GM23338 (cell line): ENCODE measurements around the gene IQGAP2. TPM values are rescaled to one million over a fixed set of nuclear protein-coding genes. Genes with fewer than 3 reads are reported as not detected.
"Not testable (repeated sequence)": the region's sequence is repeated elsewhere in the genome, so short reads cannot be mapped to it uniquely, and the experiment has no call there.

Source experiments
- ATAC-seq: fragments of 200-7000 bp; cut with Tn5 transposase; 3 replicates; pipeline ENCODE4 v1.9.1; 2020
- DNase-seq: peaks from one replicate; pipeline ENCODE4 v3.0.0-alpha.2; 2015; ENCODE audit warnings: low spot score
- H2AFZ ChIP-seq: fragments of 200-600 bp; sonication (generic); 2 replicates; pipeline ENCODE4 v1.8.0; 2016; ENCODE audit warnings: antibody characterized with exemption, mild to moderate bottlenecking, moderate library complexity
- H3F3A ChIP-seq: fragments of 200-600 bp; sonication (generic); replicated peaks from 2 replicates; pipeline ENCODE4 v1.8.0; 2017; ENCODE audit warnings: antibody characterized with exemption, mixed run types, low read depth
- H3K27ac ChIP-seq: fragments of 200-600 bp; sonication (generic); 2 replicates; pipeline ENCODE4 v1.6.1; 2016; ENCODE audit warnings: low read depth
- H3K27me3 ChIP-seq: fragments of 200-600 bp; sonication (generic); 2 replicates; pipeline ENCODE4 v1.8.0; 2016; ENCODE audit warnings: mild to moderate bottlenecking, mixed run types, moderate library complexity; ENCODE audit not compliant: insufficient read depth
- H3K36me3 ChIP-seq: fragments of 200-600 bp; sonication (generic); 2 replicates; pipeline ENCODE4 v1.8.0; 2016; ENCODE audit warnings: mild to moderate bottlenecking; ENCODE audit not compliant: insufficient read depth
- H3K4me1 ChIP-seq: fragments of 200-600 bp; sonication (generic); 2 replicates; pipeline ENCODE4 v1.8.0; 2016; ENCODE audit warnings: mild to moderate bottlenecking, moderate library complexity; ENCODE audit not compliant: insufficient read depth
- H3K4me2 ChIP-seq: fragments of 200-600 bp; sonication (generic); 2 replicates; pipeline ENCODE4 v1.7.1; 2017; ENCODE audit warnings: mixed run types
- H3K4me3 ChIP-seq: fragments of 200-600 bp; sonication (generic); 2 replicates; pipeline ENCODE4 v1.6.1; 2016; ENCODE audit warnings: mixed run types
- H3K79me2 ChIP-seq: fragments of 200-600 bp; sonication (generic); replicated peaks from 2 replicates; pipeline ENCODE4 v1.8.0; 2017; ENCODE audit warnings: mild to moderate bottlenecking; ENCODE audit not compliant: insufficient read depth
- H3K9me2 ChIP-seq: fragments of 200-600 bp; sonication (generic); 2 replicates; pipeline ENCODE4 v1.8.0; 2017; ENCODE audit not compliant: insufficient read depth
- H4K20me1 ChIP-seq: fragments of 200-600 bp; sonication (generic); replicated peaks from 2 replicates; pipeline ENCODE4 v1.8.0; 2017; ENCODE audit warnings: mild to moderate bottlenecking; ENCODE audit not compliant: insufficient read depth
- H3K27ac Mint-ChIP-seq: 2 replicates; pipeline ENCODE4 v1.8.0; 2020; ENCODE audit warnings: inconsistent platforms, mild to moderate bottlenecking, moderate library complexity, mixed read lengths
- H3K27me3 Mint-ChIP-seq: 3 replicates; pipeline ENCODE4 v1.8.0; 2022; ENCODE audit warnings: low read depth, mild to moderate bottlenecking, moderate library complexity, mixed read lengths, inconsistent platforms; ENCODE audit not compliant: insufficient read depth, poor library complexity
- H3K36me3 Mint-ChIP-seq: 3 replicates; pipeline ENCODE4 v1.8.0; 2021; ENCODE audit warnings: low read depth, mild to moderate bottlenecking, inconsistent platforms, moderate library complexity, mixed read lengths
- H3K4me1 Mint-ChIP-seq: 3 replicates; pipeline ENCODE4 v1.8.0; 2020; ENCODE audit warnings: mild to moderate bottlenecking, inconsistent platforms, mixed read lengths
- H3K4me3 Mint-ChIP-seq: 3 replicates; pipeline ENCODE4 v1.8.0; 2021; ENCODE audit warnings: moderate library complexity, mild to moderate bottlenecking, inconsistent platforms, mixed read lengths
- H3K9me3 Mint-ChIP-seq: 3 replicates; pipeline ENCODE4 v1.8.0; 2020; ENCODE audit warnings: moderate library complexity, mild to moderate bottlenecking, inconsistent platforms, mixed read lengths
- CTCF ChIP-seq, 2 experiments: fragments of 200-600 bp in 1 of 2; sonication (generic) in 1 of 2; conservative IDR thresholded peaks; 2 replicates each; pipeline versions ENCODE4 v1.5.1 to v1.6.1; 2016 to 2017; ENCODE audit warnings: antibody characterized with exemption in 2 of 2, low read depth in 2 of 2, mild to moderate bottlenecking in 2 of 2, moderate library complexity in 1 of 2
- ETS1 ChIP-seq: IDR thresholded peaks from 2 replicates; pipeline ENCODE4 v1.6.1; 2016; ENCODE audit warnings: antibody characterized with exemption
- JUNB ChIP-seq: IDR thresholded peaks from one replicate; pipeline ENCODE4 v1.6.1; 2016; ENCODE audit warnings: antibody characterized with exemption; ENCODE audit not compliant: unreplicated experiment
- NANOG ChIP-seq: IDR thresholded peaks from 2 replicates; pipeline ENCODE4 v1.6.1; 2016; ENCODE audit warnings: antibody characterized with exemption, borderline replicate concordance
- POLR2AphosphoS5 ChIP-seq: IDR thresholded peaks from 2 replicates; pipeline ENCODE4 v1.6.1; 2016; ENCODE audit warnings: antibody characterized with exemption, low read depth
- REST ChIP-seq: IDR thresholded peaks from one replicate; pipeline ENCODE4 v1.6.1; 2018; ENCODE audit warnings: antibody characterized with exemption; ENCODE audit not compliant: unreplicated experiment
- STAT1 ChIP-seq: IDR thresholded peaks from one replicate; pipeline ENCODE4 v1.6.1; 2016; ENCODE audit warnings: antibody characterized with exemption; ENCODE audit not compliant: unreplicated experiment
- ZNF114 ChIP-seq: fragments of 250-450 bp; sonication (Bioruptor Pico); IDR thresholded peaks from 2 replicates; pipeline ENCODE4 v1.5.0; 2020; ENCODE audit warnings: mild to moderate bottlenecking, moderate library complexity
- ZNF331 ChIP-seq: fragments of 250-450 bp; sonication (Bioruptor Pico); IDR thresholded peaks from 2 replicates; pipeline ENCODE4 v1.5.0; 2020; ENCODE audit warnings: low read depth, mild to moderate bottlenecking, moderate library complexity
- polyA plus RNA-seq: library from polyadenylated mRNA; unstranded; fragments of >200 nt; fragmentation: Nextera tagmentation; extraction: Ambion mirVana; gene quantifications from 2 replicates; pipeline ENCODE4 v1.2.1, GENCODE V29; 2016
- total RNA-seq: library from RNA; depleted of rRNA; stranded (reverse); fragments of >200 nt; shearing (Covaris generic); gene quantifications from 2 replicates; pipeline ENCODE4 v1.2.3, GENCODE V29; 2014

IQGAP2 gene
- total and polyA plus RNA-seq, 2 experiments from 2014 or later = 60.0 to 86.5 TPM

DNA sequence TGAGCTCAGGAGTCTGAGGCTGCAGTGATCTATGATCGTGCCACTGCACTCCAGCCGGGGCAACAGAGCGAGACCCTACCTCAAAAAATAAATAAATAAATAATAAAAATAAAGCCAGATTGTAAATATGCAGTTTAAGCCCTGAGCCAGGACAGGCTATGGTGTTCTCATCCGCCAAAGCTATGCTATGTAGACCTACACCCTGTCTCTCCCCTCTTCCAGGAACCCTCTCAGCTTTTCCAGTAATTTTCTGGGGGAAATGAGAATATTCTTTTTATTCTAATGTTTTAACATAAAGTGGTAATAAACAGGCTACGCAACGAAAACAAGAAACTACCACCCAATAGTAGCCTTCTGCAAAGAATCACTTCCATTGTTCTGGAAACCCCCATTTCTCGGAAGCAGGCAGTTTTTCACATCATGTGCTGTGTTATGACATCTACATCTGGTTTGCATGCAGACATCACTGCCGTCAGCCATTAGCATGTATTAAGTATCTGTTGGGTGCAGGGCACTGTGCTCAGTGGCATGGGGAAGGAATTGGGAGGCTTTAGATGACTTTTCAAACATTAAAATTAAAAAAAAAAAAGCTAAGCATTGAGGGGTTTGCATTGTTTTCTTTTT, 274.9 kb downstream of the IQGAP2 start:
- Histone ChIP-seq H3K4me2 (no peak overlapping the region), H2AFZ (no peak overlapping the region)
- H3K36me3 Mint-ChIP-seq = peaks cover 4% of the 10 kb centered on the region; the same call in 2 of the 3 replicates

DNA sequence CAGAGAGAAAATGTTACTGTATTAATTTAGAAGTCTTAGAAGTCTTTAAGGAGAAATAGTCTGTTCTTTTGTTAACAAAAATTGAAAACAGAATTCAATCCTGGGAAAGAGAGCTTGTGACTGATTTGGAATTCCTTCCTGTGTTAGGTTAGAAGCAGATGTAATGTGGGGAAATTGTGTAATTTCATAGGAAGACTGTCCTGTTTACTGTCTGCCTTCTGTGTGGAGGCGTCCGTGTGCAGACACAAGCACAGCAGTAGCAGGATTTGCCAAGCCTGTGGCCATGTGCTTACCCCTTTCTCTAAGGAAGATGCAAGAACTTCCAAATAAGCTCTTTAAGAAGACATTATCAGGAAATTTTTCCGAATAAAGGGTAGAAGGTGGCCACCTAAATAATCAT, 276.1 kb downstream of the IQGAP2 start:
- ATAC-seq (no peak), DNase-seq (no peak)
- Mint-ChIP-seq H3K4me1 (0 out of 3 replicates have a peak, but pooled peaks cover 3% of the 10 kb centered on the region), H3K4me3 (no peak overlapping the region), H3K27ac (no peak overlapping the region), H3K9me3 (no peaks in the 10 kb centered on the region), H3K27me3 (no peaks in the 10 kb centered on the region), H3K36me3 (peaks cover 4% of the 10 kb centered on the region; the same call in 2 of the 3 replicates)
- H3K4me3 ChIP-seq = no peak overlapping the region
- H3K27ac ChIP-seq = no peak overlapping the region
- H3K27me3 ChIP-seq = no peaks in the 10 kb centered on the region
- no peaks in the 10 kb centered on the region for H4K20me1 ChIP-seq
- no peak for TF ChIP-seq ZNF331 (CRISPR knock-in tag)
- TF ChIP-seq STAT1 = no peak
- no peak for TF ChIP-seq REST
- no peak for TF ChIP-seq JUNB
- H3K4me2 ChIP-seq = no peak overlapping the region
- no peaks in the 10 kb centered on the region for H3F3A ChIP-seq
- no peaks in the 10 kb centered on the region for H3K4me1 ChIP-seq
- no peak overlapping the region for H2AFZ ChIP-seq
- H3K9me2 ChIP-seq = no peaks in the 10 kb centered on the region
- H3K79me2 ChIP-seq = no peaks in the 10 kb centered on the region
- no peaks in the 10 kb centered on the region; the same call in 1 of the 2 replicates for H3K36me3 ChIP-seq

More for the DNA sequence above, 274.9 kb downstream of the IQGAP2 start:
- no peak overlapping the region for H3K27ac Mint-ChIP-seq
- Histone ChIP-seq H3K9me2 (no peaks in the 10 kb centered on the region), H3F3A (no peaks in the 10 kb centered on the region), H3K4me3 (no peak overlapping the region), H3K36me3 (no peaks in the 10 kb centered on the region; the same call in 1 of the 2 replicates), H3K79me2 (no peaks in the 10 kb centered on the region), H3K4me1 (no peaks in the 10 kb centered on the region), H4K20me1 (no peaks in the 10 kb centered on the region), H3K27ac (no peak overlapping the region), H3K27me3 (no peaks in the 10 kb centered on the region)
- H3K4me1 Mint-ChIP-seq = 0 out of 3 replicates have a peak, but pooled peaks cover 3% of the 10 kb centered on the region
- no peak for ATAC-seq
- no peaks in the 10 kb centered on the region for H3K9me3 Mint-ChIP-seq
- H3K27me3 Mint-ChIP-seq = no peaks in the 10 kb centered on the region
- no peak overlapping the region for H3K4me3 Mint-ChIP-seq
- TF ChIP-seq NANOG = no peak
- TF ChIP-seq ZNF331 (CRISPR knock-in tag) = no peak
- TF ChIP-seq POLR2AphosphoS5 = no peak
- TF ChIP-seq ZNF114 (CRISPR knock-in tag) = no peak
- TF ChIP-seq STAT1 = no peak
- no peak for TF ChIP-seq JUNB
- TF ChIP-seq ETS1 = no peak
- no peak for TF ChIP-seq CTCF (conservative IDR thresholded peaks at IDR 0.05; ENCODE audit: low read depth in 2 of 2)
- DNase-seq = no peak

- H3K36me3 ChIP-seq, H3K9me2 ChIP-seq, H3F3A ChIP-seq, ATAC-seq, H3K27me3 Mint-ChIP-seq, H3K4me1 Mint-ChIP-seq, H3K4me2 ChIP-seq, H2AFZ ChIP-seq, H3K27ac Mint-ChIP-seq, H3K27ac ChIP-seq, DNase-seq, H3K4me3 Mint-ChIP-seq, H3K27me3 ChIP-seq, H3K4me1 ChIP-seq, H3K4me3 ChIP-seq, H3K9me3 Mint-ChIP-seq, H4K20me1 ChIP-seq, H3K36me3 Mint-ChIP-seq, H3K79me2 ChIP-seq: not testable (repeated sequence)
Observed at GRCh38 chr5:76680826-76681225, 277.7 kb downstream of the IQGAP2 start.
